ENCODE data around the gene RAB38.

The RAB38 gene

GRCh38 chr11:88174709-88175568 is at the start of gene RAB38:
Gene RAB38 (minus strand): TSS chr11:88175443. CDS start chr11:88175384, 59 bp downstream.
- no peak for DNase-seq (ENCODE audit: low read depth)

- DNase-seq (ENCODE audit: low read depth) = no peak
These were observed 38.2 kb upstream of the RAB38 start for GRCh38 chr11:88213406-88213805.

- DNase-seq (ENCODE audit: low read depth) = no peak
These were observed 37.1 kb upstream of the RAB38 start for GRCh38 chr11:88212300-88212699.

- no peak for DNase-seq (ENCODE audit: low read depth)
These were observed 33.5 kb upstream of the RAB38 start for GRCh38 chr11:88208745-88209144.

- DNase-seq (ENCODE audit: low read depth) = no peak
These were observed 31.5 kb upstream of the RAB38 start for GRCh38 chr11:88206751-88207150.

GRCh38 chr11:88204353-88204752 is 29.1 kb upstream of the RAB38 start:
- DNase-seq (ENCODE audit: low read depth) = no peak

- no peak for DNase-seq (ENCODE audit: low read depth)
These were observed 28.4 kb upstream of the RAB38 start for GRCh38 chr11:88203604-88204003.

GRCh38 chr11:88202498-88202897 is 27.3 kb upstream of the RAB38 start:
- no peak for DNase-seq (ENCODE audit: low read depth)

- DNase-seq (ENCODE audit: low read depth) = no peak
These were observed 21.1 kb upstream of the RAB38 start for GRCh38 chr11:88196393-88196792.

GRCh38 chr11:88195908-88196307 is 20.7 kb upstream of the RAB38 start:
- no peak for DNase-seq (ENCODE audit: low read depth)

GRCh38 chr11:88194990-88195389 is 19.7 kb upstream of the RAB38 start:
- no peak for DNase-seq (ENCODE audit: low read depth)

GRCh38 chr11:88193278-88193677 is 18.0 kb upstream of the RAB38 start:
- no peak for DNase-seq (ENCODE audit: low read depth)

GRCh38 chr11:88188932-88189253 is 13.7 kb upstream of the RAB38 start:
- DNase-seq (ENCODE audit: low read depth) = no peak

- DNase-seq (ENCODE audit: low read depth) = no peak
These were observed 13.1 kb upstream of the RAB38 start for GRCh38 chr11:88188251-88188931.

GRCh38 chr11:88183233-88183632 is 8.0 kb upstream of the RAB38 start:
- no peak for DNase-seq (ENCODE audit: low read depth)

- no peak for DNase-seq (ENCODE audit: low read depth)
These were observed 6.5 kb upstream of the RAB38 start for GRCh38 chr11:88181776-88182175.

GRCh38 chr11:88179971-88180629 is 4.9 kb upstream of the RAB38 start:
- DNase-seq (ENCODE audit: low read depth) = no peak

GRCh38 chr11:88179141-88179540 is 3.9 kb upstream of the RAB38 start:
- no peak for DNase-seq (ENCODE audit: low read depth)

- DNase-seq (ENCODE audit: low read depth) = no peak
These were observed 2.9 kb upstream of the RAB38 start for GRCh38 chr11:88178191-88178590.

- DNase-seq (ENCODE audit: low read depth) = no peak
These were observed 379 bp upstream of the RAB38 start for GRCh38 chr11:88175569-88176075.

GRCh38 chr11:88173956-88174355 is 1.3 kb downstream of the RAB38 start:
- no peak for DNase-seq (ENCODE audit: low read depth)

GRCh38 chr11:88171982-88172381 is 3.3 kb downstream of the RAB38 start:
- no peak for DNase-seq (ENCODE audit: low read depth)

- no peak for DNase-seq (ENCODE audit: low read depth)
These were observed 4.6 kb downstream of the RAB38 start for GRCh38 chr11:88170673-88171072.
